Measurements from ENCODE around the gene EHMT2.
A peak's percentile ranks its signal among the peaks of the same experiment; 100 is the strongest.

The EHMT2 gene

DNA sequence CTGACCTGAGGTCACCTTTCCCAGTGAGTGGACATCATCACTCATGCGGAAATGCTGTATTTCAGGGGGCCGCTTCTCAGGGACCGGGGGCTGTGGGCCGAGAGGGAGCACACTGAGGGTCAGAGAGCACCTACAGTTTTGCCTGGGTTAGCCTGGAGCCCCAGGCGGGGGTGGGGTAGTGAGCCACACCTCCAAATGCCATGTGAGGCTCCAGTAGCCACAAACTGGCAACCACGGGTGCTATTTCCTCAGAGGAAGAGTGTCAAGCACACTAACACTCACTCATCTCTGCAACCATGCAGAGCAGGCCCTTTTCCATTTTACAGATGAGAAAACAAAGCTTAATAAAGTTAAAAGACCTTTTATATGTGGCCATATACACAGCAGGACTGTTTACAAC, 4.7 kb downstream of the EHMT2 start:
- peaks cover 0 to 2% of the 10 kb centered on the region in 2 experiments for H3K4me1 ChIP-seq (ENCODE audit: control insufficient read depth in 1 of 2, insufficient read depth in 1 of 2, low read depth in 1 of 2, low read length in 1 of 2)
- no peaks in the 10 kb centered on the region for H3K27me3 ChIP-seq
- H3K27ac ChIP-seq, result no peak overlapping the region
- TF ChIP-seq, protein P1, sequence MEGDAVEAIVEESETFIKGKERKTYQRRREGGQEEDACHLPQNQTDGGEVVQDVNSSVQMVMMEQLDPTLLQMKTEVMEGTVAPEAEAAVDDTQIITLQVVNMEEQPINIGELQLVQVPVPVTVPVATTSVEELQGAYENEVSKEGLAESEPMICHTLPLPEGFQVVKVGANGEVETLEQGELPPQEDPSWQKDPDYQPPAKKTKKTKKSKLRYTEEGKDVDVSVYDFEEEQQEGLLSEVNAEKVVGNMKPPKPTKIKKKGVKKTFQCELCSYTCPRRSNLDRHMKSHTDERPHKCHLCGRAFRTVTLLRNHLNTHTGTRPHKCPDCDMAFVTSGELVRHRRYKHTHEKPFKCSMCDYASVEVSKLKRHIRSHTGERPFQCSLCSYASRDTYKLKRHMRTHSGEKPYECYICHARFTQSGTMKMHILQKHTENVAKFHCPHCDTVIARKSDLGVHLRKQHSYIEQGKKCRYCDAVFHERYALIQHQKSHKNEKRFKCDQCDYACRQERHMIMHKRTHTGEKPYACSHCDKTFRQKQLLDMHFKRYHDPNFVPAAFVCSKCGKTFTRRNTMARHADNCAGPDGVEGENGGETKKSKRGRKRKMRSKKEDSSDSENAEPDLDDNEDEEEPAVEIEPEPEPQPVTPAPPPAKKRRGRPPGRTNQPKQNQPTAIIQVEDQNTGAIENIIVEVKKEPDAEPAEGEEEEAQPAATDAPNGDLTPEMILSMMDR (IDR thresholded peaks at IDR 0.05), result no peak
- H3K36me3 ChIP-seq, result peaks cover 11% of the 10 kb centered on the region
- H3K4me3 ChIP-seq (ENCODE audit: low read depth in 1 of 2, low read length in 1 of 2), result no peak overlapping the region
- no peaks in the 10 kb centered on the region for H3K9me3 ChIP-seq

DNA sequence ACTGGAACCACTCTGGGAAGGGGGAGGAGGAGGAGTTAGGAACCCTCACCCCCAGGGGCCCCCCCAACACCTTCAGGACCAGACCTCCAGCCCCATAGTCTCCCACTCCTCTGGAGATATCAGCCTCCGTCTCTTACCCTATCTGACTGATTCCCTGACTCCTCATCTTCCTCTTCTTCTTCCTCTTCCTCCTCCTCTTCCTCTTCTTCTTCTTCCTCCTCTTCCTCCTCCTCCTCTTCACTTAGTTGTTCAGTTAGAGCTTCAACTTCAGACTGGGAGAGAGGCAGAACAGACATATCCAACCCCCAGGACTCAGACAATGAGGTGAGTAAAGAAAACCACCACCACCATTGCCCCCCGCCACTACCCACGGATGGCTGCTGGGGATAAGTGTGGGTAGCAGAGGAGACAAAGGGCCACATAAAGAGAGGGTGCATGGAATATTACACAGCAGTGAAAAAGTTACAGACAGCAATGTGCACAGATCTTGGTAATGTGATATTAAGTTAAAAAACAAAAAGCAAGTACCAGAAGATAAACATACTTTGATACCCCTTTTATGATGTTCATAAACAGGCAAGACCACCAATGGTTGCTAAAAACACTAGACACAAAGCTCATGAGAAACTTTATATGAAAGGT, 8.0 kb downstream of the EHMT2 start:
- H3K36me3 ChIP-seq, result peaks cover 33% of the 10 kb centered on the region
- H3K9me3 ChIP-seq, result no peaks in the 10 kb centered on the region

GRCh38 chr6:31888276-31889258, 8.9 kb downstream of the EHMT2 start:
- no peak overlapping the region for H3K4me3 ChIP-seq (ENCODE audit: low read depth in 1 of 2, low read length in 1 of 2)
- no peaks in the 10 kb centered on the region for H3K9me3 ChIP-seq
- H3K36me3 ChIP-seq, result peaks cover 42% of the 10 kb centered on the region
- no peak overlapping the region for H3K27ac ChIP-seq
- TF ChIP-seq, protein P1 (IDR thresholded peaks at IDR 0.05), result peak; percentile 60
- no peaks in the 10 kb centered on the region for H3K27me3 ChIP-seq
- H3K4me1 ChIP-seq (ENCODE audit: control insufficient read depth in 1 of 2, insufficient read depth in 1 of 2, low read depth in 1 of 2, low read length in 1 of 2), result no peaks in the 10 kb centered on the region

More for the DNA sequence above, 8.0 kb downstream of the EHMT2 start:
- no peak overlapping the region for H3K27ac ChIP-seq
- H3K4me1 ChIP-seq (ENCODE audit: control insufficient read depth in 1 of 2, insufficient read depth in 1 of 2, low read depth in 1 of 2, low read length in 1 of 2), result no peaks in the 10 kb centered on the region
- TF ChIP-seq, protein P1 (IDR thresholded peaks at IDR 0.05), result no peak
- no peaks in the 10 kb centered on the region for H3K27me3 ChIP-seq
- no peak overlapping the region for H3K4me3 ChIP-seq (ENCODE audit: low read depth in 1 of 2, low read length in 1 of 2)

- Histone ChIP-seq H3K36me3 (peaks cover 53% of the 10 kb centered on the region), H3K27ac (no peak overlapping the region), H3K4me3 (ENCODE audit: low read depth in 1 of 2, low read length in 1 of 2) (no peak overlapping the region), H3K4me1 (ENCODE audit: control insufficient read depth in 1 of 2, insufficient read depth in 1 of 2, low read depth in 1 of 2, low read length in 1 of 2) (no peaks in the 10 kb centered on the region), H3K9me3 (no peaks in the 10 kb centered on the region), H3K27me3 (no peaks in the 10 kb centered on the region)
- TF ChIP-seq, protein P1 (IDR thresholded peaks at IDR 0.05), result no peak
Observed at GRCh38 chr6:31887173-31888007, 10.1 kb downstream of the EHMT2 start.

DNA sequence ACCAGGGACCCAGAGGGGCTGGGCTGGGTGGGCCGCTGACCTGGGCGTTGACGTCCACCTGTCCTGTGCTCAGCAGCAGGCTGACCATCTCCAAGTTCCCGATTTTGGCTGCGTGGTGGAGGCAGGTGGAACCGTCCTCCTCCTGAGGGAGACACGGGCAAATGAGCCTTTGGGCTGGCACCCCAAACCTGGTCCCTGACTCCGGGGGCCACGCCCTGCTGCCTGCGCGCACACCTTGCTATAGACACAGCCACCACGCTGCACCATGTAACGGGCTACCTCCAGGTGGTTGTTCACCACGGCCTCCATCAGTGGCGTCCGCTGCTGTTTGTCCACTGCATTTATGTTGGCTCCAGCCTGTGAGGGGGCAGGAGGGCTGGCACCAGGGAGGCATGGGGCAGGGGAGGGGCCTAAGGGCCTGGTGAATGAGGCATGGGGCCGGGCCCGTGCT, 10.9 kb downstream of the EHMT2 start:
- Histone ChIP-seq H3K36me3 (peaks cover 56% of the 10 kb centered on the region), H3K27me3 (no peaks in the 10 kb centered on the region), H3K4me3 (ENCODE audit: low read depth in 1 of 2, low read length in 1 of 2) (no peak overlapping the region), H3K9me3 (no peaks in the 10 kb centered on the region), H3K4me1 (ENCODE audit: control insufficient read depth in 1 of 2, insufficient read depth in 1 of 2, low read depth in 1 of 2, low read length in 1 of 2) (no peaks in the 10 kb centered on the region), H3K27ac (no peak overlapping the region)
- TF ChIP-seq, protein P1 (IDR thresholded peaks at IDR 0.05), result no peak

All from neutrophil (primary cell).